ENCODE data around the gene MAD2L1BP.

Gene MAD2L1BP

DNA sequence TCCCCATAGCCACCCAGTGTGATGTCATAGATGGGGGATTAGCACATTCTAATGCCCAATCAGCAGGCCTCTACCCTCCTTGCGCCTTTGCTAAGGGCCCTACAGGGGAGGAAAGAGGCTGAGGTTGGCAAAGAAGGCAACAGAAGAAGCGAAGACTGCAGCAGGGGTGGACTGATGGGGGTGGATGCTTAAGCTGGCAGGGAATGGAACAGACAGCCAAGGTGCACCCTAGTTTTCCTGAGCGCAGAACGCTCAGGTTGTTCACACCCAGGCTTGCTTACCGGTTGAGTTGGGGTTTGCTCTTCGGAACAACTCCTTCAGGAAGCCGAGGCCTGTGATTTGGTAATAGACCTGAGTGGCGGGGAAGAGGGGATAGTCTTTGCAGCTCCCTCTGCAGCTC lies 39.3 kb downstream of the MAD2L1BP start:
- no peak overlapping the region for H3K27ac ChIP-seq (ENCODE audit: low read depth, low read length)
- no peaks in the 10 kb centered on the region for H3K27me3 ChIP-seq (ENCODE audit: control insufficient read depth, insufficient read depth, low read length)
- H3K9me3 ChIP-seq (ENCODE audit: control insufficient read depth, insufficient read depth, low read length), result no peaks in the 10 kb centered on the region
- peaks cover under 1% of the 10 kb centered on the region for H3K4me1 ChIP-seq (ENCODE audit: control insufficient read depth, insufficient read depth, low read length)
- no peak overlapping the region for H3K4me3 ChIP-seq (ENCODE audit: low read depth, low read length)
- H3K9ac ChIP-seq (ENCODE audit: low read depth, low read length), result no peak overlapping the region
- peaks cover 89% of the 10 kb centered on the region for H3K36me3 ChIP-seq (ENCODE audit: control insufficient read depth, insufficient read depth, low read length)

DNA sequence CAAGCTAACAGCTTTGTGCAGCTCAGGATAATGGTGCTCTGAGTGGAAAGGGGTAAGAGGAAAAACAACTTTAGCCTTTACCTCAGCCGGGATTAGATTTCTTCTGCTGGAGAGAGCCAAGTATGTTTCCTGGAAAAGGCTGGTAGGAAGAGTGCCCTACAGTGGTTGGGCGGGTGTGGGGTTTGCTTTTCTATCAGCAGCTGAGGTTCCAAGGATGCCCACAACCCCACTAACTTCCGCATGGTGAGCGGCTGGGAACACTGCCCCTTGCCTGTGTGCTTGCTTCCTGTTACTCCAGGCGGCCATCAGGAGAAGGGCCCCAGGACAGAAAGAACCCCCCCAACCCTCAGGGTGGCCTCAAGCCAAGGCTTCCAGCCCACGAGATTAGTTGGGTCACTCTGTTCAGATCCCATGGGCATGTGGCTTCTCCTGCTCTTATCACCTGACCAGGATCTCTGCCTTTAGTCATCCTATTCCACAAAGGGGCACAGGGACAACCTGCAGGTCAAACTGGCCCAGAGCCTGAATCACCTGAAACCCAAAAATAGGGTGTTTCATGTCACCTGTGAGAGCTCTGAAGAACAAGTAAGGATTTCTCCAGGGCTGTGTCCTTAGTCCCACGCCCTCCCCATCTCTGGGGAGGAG lies 41.4 kb downstream of the MAD2L1BP start:
- no peaks in the 10 kb centered on the region for H3K27me3 ChIP-seq (ENCODE audit: control insufficient read depth, insufficient read depth, low read length)
- no peak overlapping the region for H3K4me3 ChIP-seq (ENCODE audit: low read depth, low read length)
- peaks cover 93% of the 10 kb centered on the region for H3K36me3 ChIP-seq (ENCODE audit: control insufficient read depth, insufficient read depth, low read length)
- no peaks in the 10 kb centered on the region for H3K4me1 ChIP-seq (ENCODE audit: control insufficient read depth, insufficient read depth, low read length)
- H3K27ac ChIP-seq (ENCODE audit: low read depth, low read length), result no peak overlapping the region
- no peaks in the 10 kb centered on the region for H3K9me3 ChIP-seq (ENCODE audit: control insufficient read depth, insufficient read depth, low read length)
- H3K9ac ChIP-seq (ENCODE audit: low read depth, low read length), result no peak overlapping the region

DNA sequence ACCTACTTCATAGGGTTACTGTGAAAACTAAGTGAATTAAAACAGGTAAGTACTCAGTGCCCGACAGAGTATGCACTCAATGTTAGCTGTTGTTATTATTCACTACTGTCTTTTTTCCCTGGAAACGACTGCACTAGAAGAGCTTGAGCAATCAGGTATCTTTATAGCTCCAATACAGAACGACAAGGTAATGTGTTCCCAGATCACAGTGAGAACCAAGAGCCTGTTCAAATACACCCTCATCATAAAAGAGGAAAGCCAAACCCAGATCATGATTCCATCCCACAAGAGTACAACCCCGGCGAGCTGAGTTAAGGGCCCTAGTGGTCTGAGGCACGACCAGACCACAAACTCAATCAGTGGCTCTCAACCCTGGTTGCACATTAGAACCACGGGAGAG lies 42.1 kb downstream of the MAD2L1BP start:
- Histone ChIP-seq H3K36me3 (ENCODE audit: control insufficient read depth, insufficient read depth, low read length) (peaks cover 90% of the 10 kb centered on the region), H3K4me1 (ENCODE audit: control insufficient read depth, insufficient read depth, low read length) (0 out of 2 replicates have a peak, but pooled peaks cover 1% of the 10 kb centered on the region), H3K27me3 (ENCODE audit: control insufficient read depth, insufficient read depth, low read length) (no peaks in the 10 kb centered on the region), H3K4me3 (ENCODE audit: low read depth, low read length) (no peak overlapping the region), H3K9ac (ENCODE audit: low read depth, low read length) (no peak overlapping the region), H3K9me3 (ENCODE audit: control insufficient read depth, insufficient read depth, low read length) (no peaks in the 10 kb centered on the region), H3K27ac (ENCODE audit: low read depth, low read length) (no peak overlapping the region)

DNA sequence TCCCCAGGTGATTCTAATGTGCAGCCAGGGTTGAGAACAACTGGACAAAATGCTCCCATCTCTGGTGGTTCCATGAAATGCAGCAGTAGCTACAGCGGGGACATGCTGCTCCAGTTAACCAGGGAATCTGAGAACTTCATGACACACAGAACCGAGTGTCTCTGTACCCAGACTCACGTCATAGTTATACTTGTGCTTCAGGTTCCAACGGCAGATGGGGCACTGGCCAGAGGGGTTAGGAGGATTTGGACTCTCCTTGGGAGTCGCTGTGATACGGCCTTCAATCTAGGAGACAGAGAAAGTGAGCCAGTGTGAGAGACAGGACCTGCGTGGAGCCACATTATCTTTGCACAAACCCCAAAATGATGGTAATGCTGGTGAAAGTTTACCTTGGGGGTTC lies 42.7 kb downstream of the MAD2L1BP start:
- no peak overlapping the region for H3K27ac ChIP-seq (ENCODE audit: low read depth, low read length)
- H3K9ac ChIP-seq (ENCODE audit: low read depth, low read length), result no peak overlapping the region
- no peak overlapping the region for H3K4me3 ChIP-seq (ENCODE audit: low read depth, low read length)
- H3K9me3 ChIP-seq (ENCODE audit: control insufficient read depth, insufficient read depth, low read length), result no peaks in the 10 kb centered on the region
- no peaks in the 10 kb centered on the region for H3K27me3 ChIP-seq (ENCODE audit: control insufficient read depth, insufficient read depth, low read length)
- peaks cover 86% of the 10 kb centered on the region for H3K36me3 ChIP-seq (ENCODE audit: control insufficient read depth, insufficient read depth, low read length)
- H3K4me1 ChIP-seq (ENCODE audit: control insufficient read depth, insufficient read depth, low read length), result 0 out of 2 replicates have a peak, but pooled peaks cover 7% of the 10 kb centered on the region

DNA sequence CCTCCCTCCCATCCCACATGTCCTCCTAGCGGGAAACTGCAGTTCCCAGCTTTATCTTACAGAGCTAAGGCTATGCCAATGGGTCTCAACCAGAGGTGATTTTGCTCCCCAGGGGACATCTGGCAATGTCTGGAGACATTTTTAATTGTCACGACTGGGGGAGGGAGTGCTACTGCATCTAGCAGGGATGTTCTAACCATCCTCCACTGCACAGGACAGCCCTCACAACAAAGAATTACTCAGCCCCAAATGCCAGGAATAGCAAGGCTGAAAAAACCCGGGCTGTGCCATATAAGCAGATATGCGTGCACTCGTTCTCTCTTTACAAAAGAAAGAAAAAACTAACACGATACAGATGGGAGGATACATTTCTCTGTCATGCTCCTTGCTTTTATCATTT lies 43.4 kb downstream of the MAD2L1BP start:
- Histone ChIP-seq H3K9ac (ENCODE audit: low read depth, low read length) (no peak overlapping the region), H3K9me3 (ENCODE audit: control insufficient read depth, insufficient read depth, low read length) (no peaks in the 10 kb centered on the region), H3K27me3 (ENCODE audit: control insufficient read depth, insufficient read depth, low read length) (no peaks in the 10 kb centered on the region), H3K27ac (ENCODE audit: low read depth, low read length) (no peak overlapping the region), H3K4me3 (ENCODE audit: low read depth, low read length) (no peak overlapping the region), H3K4me1 (ENCODE audit: control insufficient read depth, insufficient read depth, low read length) (0 out of 2 replicates have a peak, but pooled peaks cover 7% of the 10 kb centered on the region), H3K36me3 (ENCODE audit: control insufficient read depth, insufficient read depth, low read length) (peaks cover 78% of the 10 kb centered on the region)

DNA sequence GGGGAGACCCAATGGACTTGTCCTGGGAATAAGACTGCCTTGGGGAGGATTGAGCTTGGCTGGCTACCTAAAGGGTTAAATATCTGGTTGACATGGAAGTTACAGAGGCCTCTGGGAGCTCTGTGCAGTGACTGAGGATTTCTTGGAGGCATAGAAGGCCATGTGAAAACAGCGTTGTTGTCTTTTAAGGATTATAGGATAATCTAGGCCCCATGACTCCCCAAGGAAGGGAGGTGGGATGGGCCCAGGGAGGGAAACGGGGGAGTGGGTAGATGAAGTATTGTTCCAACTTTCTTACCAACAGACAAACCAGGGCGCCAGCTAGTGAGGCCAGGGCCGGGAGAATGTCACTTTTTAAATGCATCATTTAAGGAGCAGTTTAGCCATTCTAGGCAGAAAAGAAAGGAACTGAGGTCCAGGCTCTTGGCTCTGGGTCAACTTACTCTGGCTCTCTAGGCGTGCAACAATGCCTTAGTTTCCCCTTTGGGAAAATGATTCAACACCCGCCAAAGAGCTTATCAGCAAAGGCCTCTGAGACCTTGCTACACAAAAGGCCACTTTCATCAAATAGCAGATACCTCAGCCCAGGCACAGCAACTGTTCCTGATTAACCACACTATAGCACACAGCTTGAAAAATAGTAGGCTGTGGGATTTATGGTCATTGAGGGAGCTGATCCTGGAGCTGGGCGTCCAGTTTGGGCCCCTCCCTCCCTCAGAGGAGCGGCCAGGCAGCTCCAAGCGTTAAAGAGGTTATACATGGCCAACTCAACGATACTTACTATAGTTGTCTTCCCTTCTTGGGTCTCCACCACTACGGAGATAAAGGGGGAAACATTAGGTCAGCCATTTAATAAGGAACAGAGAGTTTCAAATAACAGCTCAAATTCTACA lies 44.9 kb downstream of the MAD2L1BP start:
- no peak overlapping the region for H3K4me3 ChIP-seq (ENCODE audit: low read depth, low read length)
- 0 out of 2 replicates have a peak, but pooled peaks cover 7% of the 10 kb centered on the region for H3K4me1 ChIP-seq (ENCODE audit: control insufficient read depth, insufficient read depth, low read length)
- no peaks in the 10 kb centered on the region for H3K9me3 ChIP-seq (ENCODE audit: control insufficient read depth, insufficient read depth, low read length)
- H3K27ac ChIP-seq (ENCODE audit: low read depth, low read length), result no peak overlapping the region
- no peaks in the 10 kb centered on the region for H3K27me3 ChIP-seq (ENCODE audit: control insufficient read depth, insufficient read depth, low read length)
- no peak overlapping the region for H3K9ac ChIP-seq (ENCODE audit: low read depth, low read length)
- peaks cover 68% of the 10 kb centered on the region for H3K36me3 ChIP-seq (ENCODE audit: control insufficient read depth, insufficient read depth, low read length)

DNA sequence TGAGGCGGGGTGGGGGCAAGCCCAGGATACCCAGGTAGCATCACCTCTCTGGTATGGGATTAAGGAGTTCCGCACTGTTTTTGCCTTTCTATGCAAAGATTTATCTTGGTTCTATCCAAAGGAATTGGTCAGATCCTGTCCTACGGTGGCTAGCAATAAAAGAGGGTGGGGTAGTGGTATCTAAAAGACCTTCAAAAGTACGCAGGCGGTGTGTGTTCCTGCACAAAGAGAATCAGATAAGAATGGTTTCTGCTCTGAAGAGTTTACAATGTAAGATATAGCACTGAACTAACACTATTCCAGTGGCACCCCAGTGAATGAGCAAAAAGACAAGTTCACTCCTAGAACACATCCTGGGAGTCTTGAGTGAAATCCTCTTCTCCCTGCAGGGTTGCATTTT lies 45.7 kb downstream of the MAD2L1BP start:
- H3K4me3 ChIP-seq (ENCODE audit: low read depth, low read length), result no peak overlapping the region
- H3K27ac ChIP-seq (ENCODE audit: low read depth, low read length), result no peak overlapping the region
- peaks cover 10% of the 10 kb centered on the region; the same call in 1 of the 2 replicates for H3K4me1 ChIP-seq (ENCODE audit: control insufficient read depth, insufficient read depth, low read length)
- H3K36me3 ChIP-seq (ENCODE audit: control insufficient read depth, insufficient read depth, low read length), result peaks cover 62% of the 10 kb centered on the region
- no peak overlapping the region for H3K9ac ChIP-seq (ENCODE audit: low read depth, low read length)
- no peaks in the 10 kb centered on the region for H3K27me3 ChIP-seq (ENCODE audit: control insufficient read depth, insufficient read depth, low read length)
- no peaks in the 10 kb centered on the region for H3K9me3 ChIP-seq (ENCODE audit: control insufficient read depth, insufficient read depth, low read length)

DNA sequence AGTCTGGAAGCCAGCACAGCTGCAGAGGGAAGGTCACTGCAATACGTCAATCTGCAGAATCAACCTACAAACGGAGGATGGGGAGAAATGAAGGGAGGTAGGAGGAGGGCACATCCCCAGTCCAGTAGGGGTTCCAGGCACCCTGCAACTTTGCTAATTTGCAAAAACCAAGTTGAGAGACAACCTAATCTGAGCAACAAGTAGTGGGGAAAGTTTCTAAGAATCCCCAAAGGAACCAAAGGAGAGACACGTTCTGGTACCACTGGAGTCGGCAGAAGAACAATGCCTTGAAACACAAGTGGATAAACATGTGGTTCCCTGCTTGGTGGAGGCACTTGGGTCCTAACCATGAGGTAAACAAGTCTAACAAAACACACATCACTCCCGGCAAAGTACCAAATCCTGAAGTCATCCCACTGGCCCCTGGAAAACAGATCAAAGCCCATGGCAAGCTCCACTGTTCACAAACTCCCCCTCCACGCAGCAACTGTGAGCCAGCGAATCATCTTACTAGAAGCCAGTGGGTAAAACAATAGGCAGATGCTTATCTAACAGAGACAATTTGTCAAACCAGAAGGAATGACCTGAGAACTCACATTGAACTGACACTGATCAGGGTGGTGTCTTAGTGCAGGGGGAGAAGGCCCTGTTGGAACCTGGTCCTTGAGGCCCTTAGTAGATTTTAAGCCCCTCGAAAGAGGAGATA lies 47.2 kb downstream of the MAD2L1BP start:
- peaks cover 47% of the 10 kb centered on the region for H3K36me3 ChIP-seq (ENCODE audit: control insufficient read depth, insufficient read depth, low read length)
- no peak overlapping the region for H3K27ac ChIP-seq (ENCODE audit: low read depth, low read length)

DNA sequence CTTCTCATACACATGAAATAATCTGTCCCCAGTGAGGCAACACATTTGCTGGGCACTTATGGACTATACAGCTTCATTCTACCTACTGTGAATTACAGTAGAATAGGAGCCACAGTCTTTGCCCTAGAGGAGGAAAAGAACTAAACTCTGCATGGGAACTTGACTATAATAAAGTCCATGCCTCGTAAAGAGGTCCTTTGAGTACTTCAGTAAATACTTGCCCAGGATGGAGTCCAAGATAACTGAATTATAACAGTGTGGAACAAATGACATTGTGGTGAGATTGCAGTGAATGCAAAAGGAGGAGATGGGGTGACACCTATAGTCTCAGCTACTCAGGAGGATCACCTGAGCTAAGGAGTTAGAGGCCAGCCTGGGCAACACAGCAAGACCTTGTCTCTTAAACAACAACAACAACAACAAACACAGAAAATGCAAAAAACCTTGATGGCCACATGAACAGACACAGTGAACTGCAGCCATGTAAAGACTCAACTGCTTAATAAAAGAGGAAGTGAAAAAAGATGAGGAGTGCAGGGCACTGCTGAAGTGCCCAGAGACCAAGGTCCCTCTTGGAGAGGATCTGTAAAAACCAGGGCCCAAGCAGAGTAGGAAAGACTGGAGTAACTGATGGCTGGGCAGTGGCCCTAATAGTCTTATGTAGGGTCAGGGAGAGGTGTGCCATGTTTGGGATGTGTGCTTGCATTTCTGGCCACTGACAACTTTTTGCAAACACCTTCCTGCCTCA lies 48.2 kb downstream of the MAD2L1BP start:
- H3K9ac ChIP-seq (ENCODE audit: low read depth, low read length), result no peak overlapping the region
- H3K9me3 ChIP-seq (ENCODE audit: control insufficient read depth, insufficient read depth, low read length), result no peaks in the 10 kb centered on the region
- H3K27me3 ChIP-seq (ENCODE audit: control insufficient read depth, insufficient read depth, low read length), result no peaks in the 10 kb centered on the region
- no peak overlapping the region for H3K27ac ChIP-seq (ENCODE audit: low read depth, low read length)
- H3K36me3 ChIP-seq (ENCODE audit: control insufficient read depth, insufficient read depth, low read length), result peaks cover 37% of the 10 kb centered on the region
- no peak overlapping the region for H3K4me3 ChIP-seq (ENCODE audit: low read depth, low read length)
- H3K4me1 ChIP-seq (ENCODE audit: control insufficient read depth, insufficient read depth, low read length), result peaks cover 14% of the 10 kb centered on the region; the same call in 1 of the 2 replicates

More for the DNA sequence above, 47.2 kb downstream of the MAD2L1BP start:
- H3K4me3 ChIP-seq (ENCODE audit: low read depth, low read length), result no peak overlapping the region
- H3K9ac ChIP-seq (ENCODE audit: low read depth, low read length), result no peak overlapping the region
- H3K9me3 ChIP-seq (ENCODE audit: control insufficient read depth, insufficient read depth, low read length), result no peaks in the 10 kb centered on the region
- peaks cover 14% of the 10 kb centered on the region; the same call in 1 of the 2 replicates for H3K4me1 ChIP-seq (ENCODE audit: control insufficient read depth, insufficient read depth, low read length)
- H3K27me3 ChIP-seq (ENCODE audit: control insufficient read depth, insufficient read depth, low read length), result no peaks in the 10 kb centered on the region

DNA sequence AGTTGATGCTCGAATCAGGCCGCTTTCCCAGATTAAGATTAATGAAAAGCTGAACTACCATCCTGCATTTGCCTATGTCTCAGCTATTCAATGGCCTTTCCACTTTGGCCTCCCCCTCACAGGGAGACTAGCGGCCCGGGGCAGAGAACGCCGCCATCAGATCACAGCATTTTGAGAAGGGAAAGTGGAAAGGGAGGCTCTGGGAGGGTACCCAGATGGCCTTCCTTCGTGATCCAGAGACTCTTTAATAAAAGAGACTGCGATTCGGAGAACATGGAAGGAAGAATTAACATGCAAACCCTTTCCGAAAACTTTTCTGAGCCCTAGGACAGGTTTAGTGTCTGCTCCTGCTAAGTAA lies 51.4 kb downstream of the MAD2L1BP start:
- peaks cover 14% of the 10 kb centered on the region; the same call in 1 of the 2 replicates for H3K4me1 ChIP-seq (ENCODE audit: control insufficient read depth, insufficient read depth, low read length)
- no peaks in the 10 kb centered on the region for H3K27me3 ChIP-seq (ENCODE audit: control insufficient read depth, insufficient read depth, low read length)
- H3K9me3 ChIP-seq (ENCODE audit: control insufficient read depth, insufficient read depth, low read length), result no peaks in the 10 kb centered on the region
- peak overlapping the region; percentile 94 for H3K4me3 ChIP-seq (ENCODE audit: low read depth, low read length)
- peak overlapping the region; percentile 80 for H3K27ac ChIP-seq (ENCODE audit: low read depth, low read length)
- H3K9ac ChIP-seq (ENCODE audit: low read depth, low read length), result peak overlapping the region; percentile 87
- H3K36me3 ChIP-seq (ENCODE audit: control insufficient read depth, insufficient read depth, low read length), result peaks cover 8% of the 10 kb centered on the region; the same call in 1 of the 2 replicates
